DND-41 (cell line): ENCODE results near the gene CT45A9.
"Not testable (repeated sequence)": the region's sequence is repeated elsewhere in the genome, so short reads cannot be mapped to it uniquely, and the experiment has no call there.

Experiments
- ATAC-seq: fragments of 200-7000 bp; cut with Tn5 transposase; 3 replicates; pipeline ENCODE4 v1.9.1; 2021; ENCODE audit warnings: low read depth; ENCODE audit not compliant: insufficient read depth
- DNase-seq: peaks from one replicate; pipeline ENCODE4 v3.0.0-alpha.2; 2020
- H2AFZ ChIP-seq: 2 replicates; pipeline ENCODE4 v1.6.0; 2012; ENCODE audit warnings: low read depth, low read length
- H3K27ac ChIP-seq: 2 replicates; pipeline ENCODE4 v1.5.1; 2012; ENCODE audit warnings: low read length, inconsistent platforms
- H3K27me3 ChIP-seq: fragments of 200-600 bp; sonication (generic); 2 replicates; pipeline ENCODE4 v1.6.0; 2012; ENCODE audit warnings: low read length, mild to moderate bottlenecking, inconsistent platforms; ENCODE audit not compliant: insufficient read depth, poor library complexity
- H3K36me3 ChIP-seq: 2 replicates; pipeline ENCODE4 v1.5.1; 2012; ENCODE audit warnings: low read length, inconsistent platforms; ENCODE audit not compliant: insufficient read depth
- H3K4me1 ChIP-seq: 2 replicates; pipeline ENCODE4 v1.5.1; 2012; ENCODE audit warnings: mild to moderate bottlenecking, low read length; ENCODE audit not compliant: insufficient read depth
- H3K4me2 ChIP-seq: 2 replicates; pipeline ENCODE4 v1.6.0; 2012; ENCODE audit warnings: mild to moderate bottlenecking, moderate library complexity, low read length, inconsistent platforms; ENCODE audit not compliant: insufficient read depth
- H3K4me3 ChIP-seq, 2 experiments: fragments of 200-600 bp in 1 of 2; shearing (Covaris generic) in 1 of 2; 2 replicates each; pipeline ENCODE4 v1.5.1; 2012 to 2016; ENCODE audit warnings: inconsistent platforms in 2 of 2, low read length in 2 of 2, mild to moderate bottlenecking in 2 of 2, low read depth in 1 of 2, moderate library complexity in 1 of 2
- H3K79me2 ChIP-seq: 2 replicates; pipeline ENCODE4 v1.6.0; 2012; ENCODE audit warnings: low read length, inconsistent platforms; ENCODE audit not compliant: insufficient read depth
- H3K9ac ChIP-seq: 2 replicates; pipeline ENCODE4 v1.6.0; 2012; ENCODE audit warnings: low read depth, mild to moderate bottlenecking, inconsistent platforms, low read length, moderate library complexity
- H3K9me3 ChIP-seq: 2 replicates; pipeline ENCODE4 v1.5.1; 2012; ENCODE audit warnings: low read length, moderate library complexity, mild to moderate bottlenecking, inconsistent platforms; ENCODE audit not compliant: insufficient read depth, severe bottlenecking
- H4K20me1 ChIP-seq: 2 replicates; pipeline ENCODE4 v1.6.0; 2012; ENCODE audit warnings: low read length; ENCODE audit not compliant: insufficient read depth
- CTCF ChIP-seq: IDR thresholded peaks from 2 replicates; pipeline ENCODE4 v1.5.1; 2012; ENCODE audit warnings: borderline replicate concordance, low read length, moderate library complexity, mild to moderate bottlenecking; ENCODE audit not compliant: poor library complexity, severe bottlenecking; ENCODE audit errors: extremely low read depth

Gene CT45A9

GRCh38 chrX:135888976-135889375, 17.4 kb upstream of the CT45A9 start:
- not testable (repeated sequence) for H3K27me3 ChIP-seq, H3K4me1 ChIP-seq, H3K4me2 ChIP-seq, H3K79me2 ChIP-seq, H3K9me3 ChIP-seq, H3K36me3 ChIP-seq, H3K4me3 ChIP-seq, H4K20me1 ChIP-seq, H3K9ac ChIP-seq, H2AFZ ChIP-seq, ATAC-seq, H3K27ac ChIP-seq
- DNase-seq, result peak; percentile 49
- peak; percentile 54 for TF ChIP-seq CTCF

DNA sequence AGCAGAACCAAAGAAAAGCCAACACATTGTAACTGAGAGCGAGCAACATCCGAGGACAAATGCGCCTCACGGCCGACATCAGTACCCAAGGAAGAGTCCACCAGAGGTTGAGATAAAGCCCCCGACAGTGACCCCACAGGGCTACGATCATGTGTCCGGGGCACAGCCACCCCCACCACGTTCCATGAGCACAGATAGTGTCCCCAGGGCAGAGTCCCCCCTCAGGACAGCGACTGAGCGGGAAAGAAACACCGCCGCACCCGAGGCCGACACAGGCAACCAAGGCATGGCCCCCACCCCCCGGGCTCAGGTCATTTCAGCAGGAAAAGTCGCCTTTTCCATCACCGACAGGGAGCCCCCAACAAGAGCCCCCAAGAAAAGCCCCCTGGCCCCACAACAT, 16.6 kb upstream of the CT45A9 start:
- H3K79me2 ChIP-seq, H3K36me3 ChIP-seq, H3K9ac ChIP-seq, H3K4me1 ChIP-seq, H3K27ac ChIP-seq, H2AFZ ChIP-seq, ATAC-seq, H3K4me2 ChIP-seq, H4K20me1 ChIP-seq, DNase-seq, H3K4me3 ChIP-seq, H3K9me3 ChIP-seq, H3K27me3 ChIP-seq: not testable (repeated sequence)

DNA sequence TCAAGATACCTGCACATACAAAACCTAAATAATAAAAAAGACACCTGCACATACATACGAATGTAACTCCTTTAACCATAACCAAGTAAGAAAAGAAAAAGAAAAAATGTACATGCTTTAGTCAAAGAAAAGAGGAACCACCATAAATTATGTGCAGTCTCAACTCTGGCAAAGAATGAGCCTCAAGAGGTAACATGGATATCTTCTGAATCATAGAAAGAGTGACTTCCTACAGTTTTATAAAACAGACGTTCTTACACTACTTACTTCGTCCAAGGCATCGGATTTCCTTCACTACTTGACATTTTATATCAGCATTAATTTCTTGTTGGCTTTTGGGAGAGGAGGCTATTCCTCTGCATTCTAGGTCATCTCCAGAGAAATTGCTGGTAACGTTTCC, 11.1 kb upstream of the CT45A9 start:
- not testable (repeated sequence) for H3K27me3 ChIP-seq, H3K27ac ChIP-seq, H3K79me2 ChIP-seq, H3K4me2 ChIP-seq, ATAC-seq, H3K9me3 ChIP-seq, H3K36me3 ChIP-seq, DNase-seq, H3K4me1 ChIP-seq, H4K20me1 ChIP-seq, H2AFZ ChIP-seq, H3K9ac ChIP-seq, H3K4me3 ChIP-seq

DNA sequence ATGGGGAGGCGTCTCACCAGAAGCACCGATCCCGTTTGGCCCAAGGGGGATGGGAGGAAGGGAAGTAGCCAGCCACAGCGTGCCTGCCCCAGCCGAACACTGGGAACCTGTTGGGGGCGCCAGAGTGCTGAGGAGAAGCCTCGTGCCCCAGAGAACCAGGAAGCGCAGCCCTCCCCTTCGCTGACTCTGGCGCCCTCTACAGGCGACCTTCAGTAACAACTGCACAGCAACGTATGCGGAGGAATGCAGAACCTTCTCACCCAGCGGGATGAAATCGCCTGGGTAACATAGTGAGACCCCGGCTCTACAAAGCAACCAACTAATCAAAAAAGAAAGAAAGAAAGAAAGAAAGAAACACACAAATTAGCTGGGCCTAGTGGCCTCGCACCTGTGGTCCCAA, 17.2 kb downstream of the CT45A9 start, which contains the start of gene CT45A8:
TSS of gene CT45A8 (minus strand) at position 101 of the 400 bp plus-strand sequence. CDS start 3,755 bp downstream, outside the sequence.
- not testable (repeated sequence) for DNase-seq, H3K9me3 ChIP-seq, H3K4me2 ChIP-seq, H3K4me3 ChIP-seq, H3K79me2 ChIP-seq, H3K9ac ChIP-seq, H3K4me1 ChIP-seq, H2AFZ ChIP-seq, H3K27me3 ChIP-seq, ATAC-seq, H3K36me3 ChIP-seq, H3K27ac ChIP-seq, H4K20me1 ChIP-seq

- H3K9ac ChIP-seq, H4K20me1 ChIP-seq, H3K27ac ChIP-seq, H3K79me2 ChIP-seq, H3K27me3 ChIP-seq, H3K4me1 ChIP-seq, H3K4me2 ChIP-seq, DNase-seq, ATAC-seq, H3K9me3 ChIP-seq, H3K4me3 ChIP-seq, H3K36me3 ChIP-seq, H2AFZ ChIP-seq: not testable (repeated sequence)
These were observed 34.4 kb downstream of the CT45A9 start, which contains the start of gene CT45A7 for GRCh38 chrX:135837180-135837579. Gene CT45A7 (minus strand): TSS chrX:135837280. CDS start chrX:135833533, 3,747 bp downstream.

DNA sequence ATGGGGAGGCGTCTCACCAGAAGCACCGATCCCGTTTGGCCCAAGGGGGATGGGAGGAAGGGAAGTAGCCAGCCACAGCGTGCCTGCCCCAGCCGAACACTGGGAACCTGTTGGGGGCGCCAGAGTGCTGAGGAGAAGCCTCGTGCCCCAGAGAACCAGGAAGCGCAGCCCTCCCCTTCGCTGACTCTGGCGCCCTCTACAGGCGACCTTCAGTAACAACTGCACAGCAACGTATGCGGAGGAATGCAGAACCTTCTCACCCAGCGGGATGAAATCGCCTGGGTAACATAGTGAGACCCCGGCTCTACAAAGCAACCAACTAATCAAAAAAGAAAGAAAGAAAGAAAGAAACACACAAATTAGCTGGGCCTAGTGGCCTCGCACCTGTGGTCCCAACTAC, 51.7 kb downstream of the CT45A9 start, which contains the start of gene CT45A2:
TSS of gene CT45A2 (minus strand) at position 101 of the 400 bp plus-strand sequence. CDS start 3,747 bp downstream, outside the sequence.
- not testable (repeated sequence) for H3K27me3 ChIP-seq, H3K9me3 ChIP-seq, H3K27ac ChIP-seq, H3K36me3 ChIP-seq, H3K4me1 ChIP-seq, H3K4me2 ChIP-seq, H2AFZ ChIP-seq, DNase-seq, ATAC-seq, H3K9ac ChIP-seq, H3K4me3 ChIP-seq, H3K79me2 ChIP-seq, H4K20me1 ChIP-seq
